Activated T-cell treated with anti-CD3 and anti-CD28 coated beads, Interleukin-2, amount 50 U/mL, for 48 hours (primary cell): Measurements from ENCODE around the gene SLC35B1.

Experiments
- DNase-seq, 2 experiments: peaks; one replicate each; pipeline ENCODE4 v3.0.0-alpha.2; 2020

Gene SLC35B1, protein sequence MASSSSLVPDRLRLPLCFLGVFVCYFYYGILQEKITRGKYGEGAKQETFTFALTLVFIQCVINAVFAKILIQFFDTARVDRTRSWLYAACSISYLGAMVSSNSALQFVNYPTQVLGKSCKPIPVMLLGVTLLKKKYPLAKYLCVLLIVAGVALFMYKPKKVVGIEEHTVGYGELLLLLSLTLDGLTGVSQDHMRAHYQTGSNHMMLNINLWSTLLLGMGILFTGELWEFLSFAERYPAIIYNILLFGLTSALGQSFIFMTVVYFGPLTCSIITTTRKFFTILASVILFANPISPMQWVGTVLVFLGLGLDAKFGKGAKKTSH

DNA sequence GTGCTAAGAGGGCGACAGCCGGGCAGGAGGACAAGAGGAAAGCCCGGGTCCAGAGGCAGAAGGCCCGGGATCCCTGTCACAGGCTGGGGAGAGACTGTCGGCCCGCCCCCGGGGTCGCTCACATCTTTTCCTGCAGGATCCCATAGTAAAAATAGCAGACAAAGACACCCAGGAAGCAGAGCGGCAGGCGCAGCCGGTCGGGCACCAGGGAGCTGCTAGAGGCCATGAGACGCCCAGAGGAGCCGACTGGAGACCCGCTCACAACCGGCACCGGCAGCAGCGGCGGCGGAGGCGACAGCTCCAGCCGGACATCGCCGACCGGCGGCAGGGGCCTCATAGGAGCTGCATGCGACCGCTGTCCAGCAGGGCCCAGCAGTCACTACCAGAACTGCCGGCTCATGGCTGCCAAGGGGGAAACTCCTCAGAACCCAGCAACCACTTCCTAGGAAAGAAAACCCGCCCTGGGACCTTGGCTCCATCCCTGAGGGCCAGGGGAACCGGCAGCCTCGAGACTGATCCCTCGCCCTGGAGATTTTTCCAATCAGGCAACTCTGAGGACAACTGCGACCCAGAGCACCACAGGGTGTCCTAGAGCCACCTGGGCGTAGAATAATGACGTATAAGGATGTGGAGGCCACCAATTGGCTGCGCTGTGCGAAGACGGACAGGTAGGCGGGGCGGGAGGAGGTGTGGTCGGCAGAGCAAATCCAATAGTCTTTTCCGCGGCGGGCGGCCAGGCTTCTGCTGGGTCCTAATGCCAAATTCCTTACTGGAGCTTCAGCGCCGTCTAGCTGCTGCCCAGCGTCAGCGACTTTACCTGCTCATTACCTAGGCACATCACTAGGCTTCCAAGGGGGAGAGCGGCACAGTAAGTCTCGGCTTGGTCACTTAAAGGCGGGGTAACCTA lies at the start of gene SLC35B1:
Gene SLC35B1 (minus strand): TSS at position 357 of the 907 bp plus-strand sequence. CDS start 131 bp downstream, at position 226.
- DNase-seq = peak; percentile 97 to 98

DNA sequence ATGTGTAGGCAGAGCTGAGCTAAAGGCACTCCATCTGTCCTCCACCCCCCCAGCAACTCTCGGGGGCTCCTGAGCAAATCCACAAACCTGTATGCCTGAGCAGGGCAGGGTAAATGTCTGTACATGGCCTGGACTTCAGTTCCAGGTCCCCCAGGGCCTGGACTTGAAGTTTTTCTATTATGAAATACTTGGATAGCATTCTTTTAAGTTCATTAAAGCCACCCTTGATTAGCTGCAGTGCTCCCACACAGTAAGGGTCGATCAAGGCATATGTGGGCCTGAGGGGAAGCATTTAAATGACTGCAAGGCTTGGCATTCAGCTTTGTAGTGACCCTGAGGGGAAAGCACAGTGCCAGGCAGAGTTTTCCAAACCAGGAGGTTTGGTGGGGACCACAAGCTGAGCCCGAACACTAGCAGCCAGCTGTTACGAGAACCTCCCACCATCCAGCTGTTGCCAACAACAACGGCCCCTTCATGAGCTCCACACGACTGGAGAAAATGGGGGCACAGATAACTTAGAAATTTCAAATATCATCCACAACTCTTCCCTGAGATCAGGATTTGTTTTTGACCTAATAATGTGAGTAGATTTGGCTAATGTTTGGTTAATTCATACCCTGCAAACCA lies 49.5 kb upstream of the SLC35B1 start:
- no peak for DNase-seq

DNA sequence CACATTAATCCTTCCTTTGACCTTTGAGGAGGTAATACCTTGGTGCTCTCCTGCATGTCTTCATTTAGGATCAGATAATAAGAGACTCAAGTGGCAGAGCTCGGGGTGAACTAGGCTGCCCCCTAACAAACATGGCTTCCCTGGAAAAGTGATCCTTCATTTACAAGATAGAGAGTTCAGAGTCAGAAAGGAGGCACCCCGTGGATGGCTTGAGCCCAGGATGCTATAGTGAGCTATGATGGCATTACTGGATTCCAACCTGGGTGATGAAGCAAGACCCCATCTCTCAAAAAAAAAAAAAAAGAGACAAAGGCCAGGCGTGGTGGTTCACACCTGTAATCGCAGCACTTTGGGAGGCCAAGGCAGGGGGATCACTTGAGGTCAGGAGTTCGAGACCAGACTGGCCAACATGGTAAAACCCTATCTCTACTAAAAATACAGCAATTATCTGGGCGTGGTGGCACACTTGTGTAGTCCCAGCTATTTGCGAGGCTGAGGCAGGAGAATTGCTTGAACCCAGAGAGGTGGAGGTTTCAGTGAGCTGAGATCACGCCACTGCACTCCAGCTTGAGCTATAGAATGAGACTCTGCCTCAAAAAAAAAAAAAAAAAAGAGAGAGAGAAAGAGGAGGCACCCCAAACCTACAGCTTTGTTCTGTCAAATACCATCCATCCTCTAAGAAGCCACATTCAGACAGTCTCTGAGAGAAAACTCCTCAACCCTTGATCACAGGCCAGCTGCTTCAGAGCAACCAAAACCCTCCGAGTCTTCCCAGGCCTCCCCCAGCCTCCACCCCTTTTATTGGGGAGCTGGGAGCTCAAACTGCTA lies 48.8 kb upstream of the SLC35B1 start:
- no peak for DNase-seq

DNA sequence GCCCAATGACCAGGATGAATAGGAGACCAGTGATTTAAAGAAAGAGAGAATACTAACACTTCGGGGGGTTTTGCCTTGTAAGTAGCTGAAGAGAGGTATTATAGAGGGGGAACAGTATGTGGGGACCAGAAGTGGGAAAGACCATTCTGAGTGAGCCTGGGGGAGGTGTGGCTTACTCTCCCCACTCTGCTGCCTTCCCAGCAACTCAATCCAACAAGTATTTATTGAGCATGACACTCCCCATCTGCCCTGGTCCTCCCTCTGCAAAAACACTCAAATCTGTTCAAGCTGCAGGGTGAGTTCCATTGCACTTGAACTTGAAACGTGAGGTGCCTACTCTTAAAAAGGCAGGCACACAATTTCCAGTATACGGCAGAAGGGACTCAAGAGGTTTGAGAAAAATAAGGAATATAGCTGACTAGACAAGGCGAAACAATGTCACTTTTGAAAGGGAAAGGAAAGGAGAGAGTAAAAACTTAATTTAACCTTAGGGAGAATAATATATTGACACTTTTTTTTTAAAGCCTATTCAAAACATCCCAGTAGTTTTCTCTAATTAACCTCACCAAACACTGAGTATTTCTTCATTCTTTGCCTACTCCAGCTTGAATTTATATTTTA lies 48.0 kb upstream of the SLC35B1 start:
- no peak for DNase-seq

DNA sequence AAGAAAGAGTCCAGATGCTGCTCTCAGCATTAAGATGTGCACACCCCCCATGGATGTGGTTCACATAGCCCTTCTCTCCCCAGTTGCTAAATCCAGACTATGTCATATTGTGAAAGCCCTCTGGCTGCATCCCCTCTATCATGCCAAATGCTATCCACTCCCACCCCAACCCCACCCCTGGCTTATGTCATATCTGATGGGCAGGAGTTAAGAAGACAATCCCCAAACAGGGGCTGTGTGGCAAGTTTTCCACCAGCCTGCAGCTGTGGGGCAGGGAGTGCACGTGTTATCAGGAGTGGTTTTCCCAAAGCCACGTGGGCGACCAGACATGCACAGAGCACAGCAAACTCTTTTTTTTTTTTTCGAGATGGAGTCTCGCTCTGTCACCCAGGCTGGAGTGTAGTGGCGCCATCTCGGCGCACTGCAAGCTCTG lies 46.2 kb upstream of the SLC35B1 start:
- DNase-seq = no peak

DNA sequence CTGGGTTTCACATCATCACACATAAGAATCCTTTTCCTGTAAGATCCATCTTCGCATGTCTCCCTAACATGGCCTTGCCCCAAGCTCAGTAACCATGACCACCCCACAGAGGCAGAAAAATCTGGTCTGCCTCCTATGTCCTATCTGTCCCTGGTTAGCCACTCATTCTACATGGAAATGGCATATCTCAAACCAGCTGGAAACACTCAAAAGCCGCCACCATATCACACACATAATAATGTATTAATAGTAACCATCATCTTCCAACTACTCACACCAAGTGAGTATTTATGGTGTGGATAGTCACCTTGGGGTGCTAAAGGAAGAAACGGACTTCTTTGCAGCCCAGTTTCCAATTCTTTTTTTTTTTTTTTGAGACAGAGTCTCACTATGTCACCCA lies 44.7 kb upstream of the SLC35B1 start:
- DNase-seq = no peak

DNA sequence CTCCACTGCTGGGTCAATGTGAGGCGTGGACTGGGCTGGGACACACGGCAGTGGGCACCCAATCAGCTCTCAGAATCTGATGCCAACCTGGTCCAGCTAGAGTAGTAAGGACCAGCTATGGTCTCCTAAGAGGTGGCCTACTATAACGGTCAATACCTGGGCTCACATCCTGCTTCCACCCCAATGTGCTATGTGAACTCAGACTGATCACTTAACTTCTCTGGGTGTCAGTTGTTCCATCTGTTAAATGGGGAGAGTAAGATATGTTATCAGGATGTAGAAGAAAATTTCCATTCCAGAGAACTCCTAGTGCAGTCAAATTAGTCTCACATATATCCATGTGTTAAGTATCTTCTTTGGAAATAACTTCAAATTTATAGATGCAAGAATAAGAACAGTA lies 42.0 kb upstream of the SLC35B1 start:
- DNase-seq = no peak

DNA sequence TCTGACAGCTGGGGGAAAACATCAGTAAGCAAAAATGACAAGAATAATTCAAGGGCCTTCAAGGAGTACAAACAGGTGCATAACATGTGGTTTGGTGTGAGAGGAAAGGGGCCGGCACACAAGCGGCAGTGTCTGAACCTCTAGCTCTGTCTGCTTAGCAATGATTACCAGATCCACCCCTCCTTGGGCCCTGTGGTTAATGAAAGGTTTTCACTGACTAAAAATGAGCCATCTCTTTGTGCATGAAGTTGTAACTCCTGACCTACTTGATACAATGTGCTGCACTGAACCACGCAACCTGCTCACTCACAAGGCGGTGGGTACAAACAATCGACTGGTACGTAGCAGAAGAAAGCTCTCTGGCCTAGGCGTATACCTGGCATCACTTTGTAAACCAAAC lies 41.0 kb upstream of the SLC35B1 start:
- peak; percentile 68 to 71 for DNase-seq

DNA sequence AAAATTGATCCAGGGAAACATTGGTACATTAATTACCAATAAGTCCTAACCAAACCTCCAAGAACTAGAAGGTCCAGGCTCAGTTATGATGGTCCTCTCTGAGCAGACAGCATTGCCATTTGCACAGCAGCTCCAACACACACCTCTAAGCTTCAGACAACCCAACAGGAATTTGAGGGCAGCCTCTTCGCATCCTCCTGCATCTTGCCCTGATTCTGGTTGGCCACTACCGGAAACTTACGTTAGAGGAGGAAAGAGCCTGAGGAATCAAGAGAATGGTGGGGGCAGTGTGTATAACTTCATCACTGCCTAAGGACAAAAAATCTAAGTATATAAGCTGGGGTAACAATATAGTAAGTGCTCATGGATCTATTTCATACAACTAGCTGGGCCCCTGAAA lies 40.5 kb upstream of the SLC35B1 start:
- DNase-seq = no peak

DNA sequence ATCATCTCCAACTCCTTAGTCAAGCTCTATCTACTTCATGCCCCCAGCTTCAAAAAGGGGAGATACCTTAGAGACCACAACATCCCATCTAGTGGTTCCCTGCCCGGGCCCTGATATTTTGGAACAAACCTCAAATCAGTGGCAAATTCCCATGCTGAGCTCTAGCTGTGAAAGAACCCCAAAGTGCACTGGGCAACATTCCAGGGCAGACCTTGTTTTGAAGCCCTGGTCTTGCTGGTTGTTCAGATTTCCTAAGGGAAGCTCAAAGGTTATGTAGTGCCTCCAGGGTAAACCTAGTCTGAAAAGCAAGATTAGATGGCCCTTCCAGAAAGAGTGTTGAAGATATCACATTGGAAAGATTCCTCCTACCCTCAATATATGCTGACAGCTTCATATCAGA lies 39.9 kb upstream of the SLC35B1 start:
- no peak for DNase-seq

DNA sequence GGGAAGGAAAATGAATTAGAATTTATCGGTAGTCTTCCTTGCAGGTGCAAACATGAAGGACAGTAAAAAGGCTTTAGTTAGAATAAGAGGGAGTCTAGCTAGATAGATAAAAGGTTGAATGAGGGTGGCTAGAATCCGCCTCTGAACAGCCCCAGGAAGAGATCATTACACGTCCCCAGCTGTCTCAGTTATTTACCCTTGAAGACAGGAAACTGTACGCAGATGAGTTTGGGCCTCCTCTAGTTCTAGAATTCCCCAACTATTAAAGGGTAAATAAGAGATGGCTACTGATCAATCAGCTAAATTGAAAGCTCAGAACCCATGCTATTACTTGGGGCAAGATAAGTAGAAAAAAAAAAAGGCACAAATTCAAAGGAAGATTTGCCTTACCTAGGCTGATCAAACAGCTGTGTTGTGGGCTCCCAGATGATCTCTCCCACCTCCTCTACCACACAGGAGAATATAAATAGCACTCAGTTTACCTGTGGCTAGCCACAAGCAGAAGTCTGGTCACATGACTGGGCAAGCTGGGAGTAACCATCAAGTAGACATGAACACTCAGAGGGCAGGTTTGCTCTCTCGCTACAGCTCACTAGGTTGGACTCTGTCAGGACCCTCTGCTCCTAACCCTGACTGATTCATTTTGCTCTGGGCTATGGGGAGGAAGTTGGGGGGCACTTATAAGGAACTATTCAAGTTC lies 39.2 kb upstream of the SLC35B1 start:
- DNase-seq = no peak

DNA sequence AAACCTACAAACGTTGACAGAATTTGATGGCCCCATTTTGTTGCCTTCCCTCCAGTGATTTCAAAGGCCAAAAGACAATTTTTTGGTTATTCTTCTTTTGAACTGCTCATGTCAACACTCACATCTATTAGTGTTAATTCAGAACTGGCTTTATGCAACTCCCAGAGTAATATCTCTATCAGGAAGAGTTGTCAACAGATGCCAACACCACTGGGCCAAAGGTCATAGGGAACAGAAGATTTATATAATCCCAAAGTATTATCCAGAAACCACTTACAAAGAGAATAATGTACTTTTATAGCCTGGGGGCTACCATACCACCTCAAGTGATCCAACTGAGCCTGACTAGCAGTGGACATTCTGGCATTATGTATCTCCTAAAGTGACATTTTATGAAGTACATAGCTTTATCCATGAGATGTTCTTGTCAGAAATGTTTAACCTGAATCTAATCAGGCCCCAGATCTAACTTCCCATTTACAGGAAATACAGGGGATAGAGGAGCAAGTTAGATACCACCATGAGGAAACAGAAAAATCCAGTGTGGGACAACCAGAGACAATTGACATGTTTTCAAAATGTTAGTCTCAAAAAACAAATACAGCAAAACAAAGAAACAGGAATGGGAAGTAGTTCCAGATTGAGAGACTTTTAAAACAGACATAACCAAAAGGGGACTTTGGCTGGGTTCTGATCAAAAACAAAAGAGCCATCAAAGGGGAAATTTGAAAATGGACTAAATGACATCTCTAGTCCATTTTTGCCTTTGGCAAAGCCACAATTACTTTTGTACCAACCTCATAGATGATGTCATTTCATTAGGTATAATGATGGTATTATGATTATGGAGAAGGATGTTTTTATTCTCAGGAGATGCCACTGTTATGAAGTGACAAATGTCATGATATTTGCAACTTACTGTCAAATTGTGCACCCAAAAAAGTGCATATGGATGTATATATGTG lies 37.7 kb upstream of the SLC35B1 start:
- no peak for DNase-seq

DNA sequence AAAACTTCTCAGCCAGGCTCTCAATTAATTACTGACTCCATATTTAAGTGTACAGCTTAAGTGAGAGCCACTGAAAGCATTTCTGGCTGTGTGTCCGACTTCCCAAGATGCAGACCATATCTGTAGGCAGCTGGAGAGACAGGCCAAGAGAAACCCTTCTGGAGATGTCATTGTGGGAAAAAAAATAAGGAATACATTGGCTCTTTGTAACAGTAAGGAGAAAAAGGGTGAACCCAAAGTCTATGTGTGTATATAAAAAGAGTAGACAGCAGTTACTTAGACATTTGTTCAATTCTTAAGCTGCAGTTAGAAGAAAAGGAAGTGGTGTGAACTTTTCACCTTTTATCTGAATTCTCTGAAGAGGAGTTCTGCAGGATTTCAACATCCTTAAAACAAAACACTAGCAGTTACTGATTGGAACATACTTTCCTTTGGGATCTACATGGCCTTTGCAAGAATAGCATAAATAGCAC lies 34.4 kb upstream of the SLC35B1 start:
- DNase-seq = no peak

DNA sequence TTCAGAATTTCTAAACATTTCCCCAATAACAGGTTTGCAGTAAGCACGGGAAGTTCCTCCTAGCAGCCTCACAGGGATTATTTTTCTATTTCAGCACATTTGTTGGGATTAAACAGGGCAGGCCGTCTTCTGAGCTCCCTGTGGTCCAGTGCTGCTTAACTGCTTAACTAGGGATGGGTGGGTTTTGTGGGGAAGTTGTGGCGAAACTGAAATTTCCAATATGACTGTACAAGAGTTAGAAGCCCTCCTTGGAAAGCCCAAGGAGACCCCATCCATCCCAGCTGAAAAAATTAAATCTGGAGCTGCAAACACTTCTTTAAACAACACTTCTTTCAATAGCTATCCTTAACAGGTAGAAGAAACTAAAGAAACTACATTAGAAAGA lies 33.9 kb upstream of the SLC35B1 start:
- no peak for DNase-seq

DNA sequence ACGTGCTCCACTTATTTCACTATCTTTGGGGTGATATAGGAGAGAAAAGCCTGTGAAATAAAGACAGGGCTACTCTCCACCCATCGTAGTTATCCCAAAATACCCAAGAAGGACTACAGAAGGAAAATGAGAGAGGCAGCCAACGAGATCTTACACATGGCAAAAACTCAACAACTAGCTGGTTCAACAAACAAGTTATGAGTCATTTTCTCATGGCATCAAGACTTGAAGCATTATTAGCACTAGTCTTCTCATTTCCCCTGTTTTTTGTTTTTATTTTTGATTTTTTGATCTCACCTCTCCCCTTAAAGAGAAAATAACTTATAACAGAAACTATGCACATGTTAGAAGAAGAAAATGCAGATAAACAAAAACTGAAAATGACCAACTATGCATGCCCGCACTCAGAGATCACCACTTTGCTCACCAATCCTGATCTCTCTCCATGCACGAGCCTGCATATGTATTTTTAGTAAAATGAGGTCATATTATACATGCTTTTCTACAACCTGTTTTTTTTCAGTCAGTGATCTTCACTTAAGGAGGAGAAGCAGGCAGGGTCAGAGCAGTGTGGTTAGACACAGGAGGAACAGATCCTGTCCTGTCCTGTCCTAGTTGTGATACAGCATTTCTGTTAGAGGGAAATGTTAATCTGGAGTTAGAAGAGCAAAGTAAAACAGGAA lies 33.4 kb upstream of the SLC35B1 start:
- DNase-seq = no peak

DNA sequence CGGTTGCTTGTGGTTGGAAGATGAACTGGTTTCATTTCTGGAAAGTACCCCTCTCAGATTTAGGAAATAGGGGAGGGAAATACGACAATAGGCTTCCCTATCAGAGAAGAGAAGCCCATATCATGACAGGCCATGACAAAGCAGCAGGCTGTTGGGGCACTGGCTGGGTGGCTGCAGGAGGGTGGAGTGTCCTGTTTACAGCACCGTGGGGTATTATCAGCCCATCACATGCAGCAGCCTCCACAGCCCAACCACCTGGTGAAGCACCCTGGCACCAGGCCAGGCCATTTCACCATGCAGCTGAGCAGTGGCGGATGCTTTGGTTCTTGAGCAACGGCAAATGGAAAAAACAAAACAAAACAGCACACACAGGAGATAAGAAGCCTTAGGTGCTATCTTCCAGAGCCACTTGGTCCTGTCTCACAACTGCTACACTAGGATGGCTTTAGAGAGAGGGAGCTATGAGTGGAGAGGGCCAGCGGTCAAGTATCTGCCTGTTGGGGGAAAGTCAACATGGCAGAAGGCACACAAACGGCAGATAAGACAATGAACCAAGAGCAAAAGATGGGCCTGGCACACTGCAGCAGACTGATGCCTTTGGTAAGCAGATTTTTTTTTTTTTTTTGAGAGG lies 32.0 kb upstream of the SLC35B1 start:
- peak; percentile 81 to 85 for DNase-seq

DNA sequence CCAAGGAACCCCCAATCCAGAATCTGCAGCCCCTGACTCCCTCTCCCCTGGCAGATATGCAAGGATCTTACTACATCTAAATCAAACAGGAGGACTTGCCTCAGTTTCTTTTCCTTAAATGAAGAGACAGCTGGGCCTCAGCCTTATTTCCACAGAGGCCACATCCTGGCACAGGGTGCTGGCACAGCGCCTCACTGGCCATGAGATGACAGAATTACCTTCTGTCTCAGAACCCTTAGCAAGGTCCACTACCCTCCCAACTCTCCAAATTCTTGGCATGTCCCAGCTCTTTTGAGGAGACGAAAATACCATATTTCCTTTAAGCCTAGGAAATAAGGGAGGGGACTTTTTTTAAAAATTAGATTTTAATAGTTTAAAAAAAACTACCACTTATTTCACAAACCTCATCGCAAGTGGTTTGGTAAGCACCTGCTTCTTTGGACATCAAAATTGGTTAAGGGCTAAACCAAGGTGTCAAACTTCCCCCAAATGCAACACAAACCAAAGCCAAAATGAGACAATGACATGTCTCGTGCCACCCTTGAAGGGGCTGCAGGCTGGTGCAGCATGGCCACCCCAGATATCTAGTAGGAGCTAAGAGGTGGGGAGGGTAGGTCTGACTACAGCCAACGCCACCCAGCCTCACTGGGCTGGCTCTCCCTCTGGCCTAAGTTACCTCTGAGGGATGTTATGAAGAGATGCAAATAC lies 30.8 kb upstream of the SLC35B1 start:
- no peak for DNase-seq
